ENCODE data around the gene SELPLG.
"Not testable (repeated sequence)": the region's sequence is repeated elsewhere in the genome, so short reads cannot be mapped to it uniquely, and the experiment has no call there.

SELPLG gene

GRCh38 chr12:108664338-108665258, 30.9 kb upstream of the SELPLG start:
- Mint-ChIP-seq H3K4me3 (peak overlapping the region; percentile 28), H3K27ac (peak overlapping the region; percentile 83), H3K9me3 (no peaks in the 10 kb centered on the region), H3K36me3 (no peaks in the 10 kb centered on the region), H3K4me1 (peaks cover 20% of the 10 kb centered on the region)
- ATAC-seq, result peak; percentile 100
- DNase-seq (ENCODE audit: low spot score in 2 of 2), result peak; percentile 71 to 92

DNA sequence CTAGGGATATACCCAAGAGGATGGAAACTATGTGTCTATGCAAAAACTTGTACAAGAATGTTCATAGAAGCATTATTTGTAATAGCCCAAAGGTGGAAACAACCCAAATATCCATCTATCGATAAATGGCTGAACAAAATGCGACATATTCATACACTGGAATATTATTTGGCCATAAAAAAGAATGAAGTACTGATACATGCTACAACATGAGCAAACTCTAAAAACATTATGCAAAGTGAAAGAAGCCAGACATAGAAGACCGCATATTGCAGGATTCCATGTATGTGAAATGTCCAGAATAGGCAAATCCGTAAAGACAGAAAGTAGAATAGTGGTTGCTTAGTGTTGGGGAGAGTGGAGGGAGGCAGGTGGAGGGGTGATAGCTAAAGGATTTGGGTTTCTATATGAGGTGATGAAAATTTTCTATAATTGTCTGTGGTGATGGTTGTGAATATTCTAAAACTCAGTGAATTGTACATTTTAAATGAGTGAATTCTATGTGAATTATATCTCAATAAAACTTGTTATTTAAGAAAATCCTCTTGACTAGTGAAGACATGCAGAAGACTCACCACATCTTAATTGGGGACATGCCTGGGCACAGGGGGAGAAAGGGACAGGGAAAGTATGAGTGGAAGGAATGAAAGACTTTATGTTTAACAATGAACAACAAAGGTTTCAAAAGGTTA, 29.8 kb upstream of the SELPLG start:
- Mint-ChIP-seq H3K27ac (peak overlapping the region; percentile 83), H3K36me3 (no peaks in the 10 kb centered on the region), H3K4me1 (peaks cover 20% of the 10 kb centered on the region), H3K9me3 (no peaks in the 10 kb centered on the region), H3K4me3 (no peak overlapping the region)
- ATAC-seq (no peak), DNase-seq (ENCODE audit: low spot score in 2 of 2) (no peak)

DNA sequence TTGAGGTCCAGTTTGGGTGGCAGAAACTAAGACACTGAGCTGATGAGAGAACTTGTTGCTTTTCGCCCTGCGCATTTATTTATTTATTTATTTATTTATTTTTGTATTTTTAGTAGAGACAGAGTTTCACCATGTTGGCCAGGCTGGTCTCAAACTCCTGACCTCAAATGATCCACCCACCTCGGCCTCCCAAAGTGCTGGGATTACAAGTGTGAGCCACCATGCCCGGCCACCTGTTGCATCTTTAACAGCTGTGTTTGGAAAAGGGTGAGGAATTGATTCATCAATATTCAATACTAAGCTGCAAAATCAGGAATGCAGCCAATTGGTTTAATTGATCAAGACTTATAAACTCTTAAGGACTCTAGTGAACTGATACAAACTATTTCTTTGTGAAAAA, 24.4 kb upstream of the SELPLG start:
- DNase-seq (ENCODE audit: low spot score in 2 of 2); H3K27ac Mint-ChIP-seq; H3K4me3 Mint-ChIP-seq; H3K4me1 Mint-ChIP-seq; H3K9me3 Mint-ChIP-seq; ATAC-seq: not testable (repeated sequence)
- peaks cover 21% of the 10 kb centered on the region for H3K36me3 Mint-ChIP-seq

DNA sequence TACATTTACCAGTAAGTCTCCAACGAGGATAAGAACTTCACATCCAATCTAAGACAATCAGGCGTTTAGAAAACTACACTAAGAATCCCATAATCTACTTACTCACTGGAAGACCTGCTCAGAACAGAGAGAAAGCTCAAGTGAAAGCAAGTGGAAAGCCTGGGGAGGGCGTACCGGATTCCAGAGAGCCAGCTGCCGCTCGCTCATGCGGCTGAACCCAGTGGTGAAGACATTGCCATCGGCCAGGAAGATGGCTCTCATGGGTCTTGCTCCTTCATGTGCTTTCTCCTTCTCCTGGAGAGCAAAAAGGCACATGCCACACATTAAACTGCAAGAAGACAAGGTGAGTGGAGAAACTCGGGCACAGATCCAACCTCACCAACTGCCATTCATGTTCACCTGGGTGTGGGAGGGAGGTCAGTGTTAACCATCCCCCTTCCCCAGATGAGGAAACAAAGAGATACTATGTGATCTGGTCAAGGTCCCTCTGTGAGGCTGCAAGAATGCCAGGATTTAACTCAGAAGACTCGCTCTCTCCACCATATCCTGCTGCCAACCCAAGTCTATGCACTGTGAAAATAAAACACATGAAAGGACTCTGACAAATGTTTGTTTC, 23.5 kb upstream of the SELPLG start:
- DNase-seq (ENCODE audit: low spot score in 2 of 2) (no peak), ATAC-seq (no peak)
- no peak overlapping the region for H3K27ac Mint-ChIP-seq
- no peaks in the 10 kb centered on the region for H3K9me3 Mint-ChIP-seq
- peaks cover 27% of the 10 kb centered on the region for H3K36me3 Mint-ChIP-seq
- H3K4me1 Mint-ChIP-seq, result no peaks in the 10 kb centered on the region
- no peak overlapping the region for H3K4me3 Mint-ChIP-seq

GRCh38 chr12:108656247-108656646, 22.6 kb upstream of the SELPLG start:
- ATAC-seq; H3K9me3 Mint-ChIP-seq; H3K4me3 Mint-ChIP-seq; DNase-seq (ENCODE audit: low spot score in 2 of 2); H3K4me1 Mint-ChIP-seq; H3K27ac Mint-ChIP-seq: not testable (repeated sequence)
- H3K36me3 Mint-ChIP-seq, result peaks cover 37% of the 10 kb centered on the region

GRCh38 chr12:108655812-108656175, 22.1 kb upstream of the SELPLG start:
- H3K4me1 Mint-ChIP-seq; H3K9me3 Mint-ChIP-seq; H3K4me3 Mint-ChIP-seq; H3K27ac Mint-ChIP-seq; DNase-seq (ENCODE audit: low spot score in 2 of 2); ATAC-seq: not testable (repeated sequence)
- peaks cover 41% of the 10 kb centered on the region for H3K36me3 Mint-ChIP-seq

GRCh38 chr12:108654622-108655021, 20.9 kb upstream of the SELPLG start:
- peaks cover 44% of the 10 kb centered on the region for H3K36me3 Mint-ChIP-seq
- H3K27ac Mint-ChIP-seq; H3K9me3 Mint-ChIP-seq; H3K4me1 Mint-ChIP-seq; ATAC-seq; DNase-seq (ENCODE audit: low spot score in 2 of 2); H3K4me3 Mint-ChIP-seq: not testable (repeated sequence)

DNA sequence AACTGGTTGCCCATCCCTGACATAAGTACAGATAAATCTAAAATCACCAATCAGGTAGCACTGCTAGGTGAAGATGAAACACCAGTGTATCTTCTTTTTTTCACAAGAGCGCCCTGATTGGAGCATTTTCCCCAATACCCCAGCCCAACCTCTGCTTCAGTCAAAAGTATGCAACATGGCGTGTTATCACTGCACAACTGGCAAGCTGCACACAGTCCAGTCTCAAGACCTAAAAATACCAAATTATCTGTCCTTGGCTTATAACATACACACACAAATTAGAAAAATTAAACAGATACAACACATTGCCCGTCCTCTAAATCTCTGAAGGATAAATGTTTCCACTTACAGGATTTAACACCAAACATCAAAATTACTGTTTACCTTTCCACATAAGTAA, 20.2 kb upstream of the SELPLG start:
- peaks cover 47% of the 10 kb centered on the region for H3K36me3 Mint-ChIP-seq
- H3K27ac Mint-ChIP-seq, result peak overlapping the region; percentile 68
- peaks cover 8% of the 10 kb centered on the region for H3K4me1 Mint-ChIP-seq
- no peak overlapping the region for H3K4me3 Mint-ChIP-seq
- ATAC-seq (no peak), DNase-seq (ENCODE audit: low spot score in 2 of 2) (no peak)
- H3K9me3 Mint-ChIP-seq, result no peaks in the 10 kb centered on the region

DNA sequence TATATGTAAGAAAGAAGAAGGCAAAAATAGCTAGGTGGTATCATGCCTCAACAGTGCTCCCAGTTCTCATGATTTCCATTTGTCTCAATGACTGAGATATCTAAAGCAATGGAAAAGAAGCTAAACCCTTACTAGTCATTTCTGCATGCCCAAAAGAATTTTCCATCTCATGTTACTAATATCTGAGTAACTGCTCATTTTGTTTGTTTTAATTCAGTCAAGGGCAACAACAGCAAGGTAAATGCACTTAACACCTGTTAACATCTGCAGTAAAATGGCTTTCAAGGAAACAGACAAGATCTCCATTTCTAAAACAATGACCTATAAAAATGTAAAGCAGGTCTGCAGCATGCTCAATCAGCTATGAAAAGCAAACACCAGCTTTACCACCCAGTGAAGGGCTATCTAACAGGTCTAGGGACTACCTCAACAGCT, 19.4 kb upstream of the SELPLG start:
- ATAC-seq, result no peak
- DNase-seq (ENCODE audit: low spot score in 2 of 2), result no peak
- Mint-ChIP-seq H3K4me3 (no peak overlapping the region), H3K4me1 (peaks cover 16% of the 10 kb centered on the region), H3K36me3 (peaks cover 55% of the 10 kb centered on the region), H3K9me3 (no peaks in the 10 kb centered on the region), H3K27ac (peak overlapping the region; percentile 68)

GRCh38 chr12:108650083-108650482, 16.4 kb upstream of the SELPLG start:
- Mint-ChIP-seq H3K9me3 (no peaks in the 10 kb centered on the region), H3K36me3 (peaks cover 62% of the 10 kb centered on the region), H3K4me1 (peaks cover 30% of the 10 kb centered on the region), H3K27ac (no peak overlapping the region), H3K4me3 (no peak overlapping the region)
- ATAC-seq (no peak), DNase-seq (ENCODE audit: low spot score in 2 of 2) (no peak)

GRCh38 chr12:108649669-108650068, 16.0 kb upstream of the SELPLG start:
- DNase-seq (ENCODE audit: low spot score in 2 of 2), result no peak
- Mint-ChIP-seq H3K9me3 (no peaks in the 10 kb centered on the region), H3K4me3 (no peak overlapping the region), H3K36me3 (peaks cover 66% of the 10 kb centered on the region), H3K27ac (no peak overlapping the region), H3K4me1 (peaks cover 30% of the 10 kb centered on the region)
- ATAC-seq, result no peak

GRCh38 chr12:108649126-108649525, 15.4 kb upstream of the SELPLG start:
- Mint-ChIP-seq H3K4me3 (no peak overlapping the region), H3K9me3 (no peaks in the 10 kb centered on the region), H3K27ac (no peak overlapping the region), H3K36me3 (peaks cover 68% of the 10 kb centered on the region), H3K4me1 (peaks cover 30% of the 10 kb centered on the region)
- peak; percentile 84 for ATAC-seq
- no peak for DNase-seq (ENCODE audit: low spot score in 2 of 2)

DNA sequence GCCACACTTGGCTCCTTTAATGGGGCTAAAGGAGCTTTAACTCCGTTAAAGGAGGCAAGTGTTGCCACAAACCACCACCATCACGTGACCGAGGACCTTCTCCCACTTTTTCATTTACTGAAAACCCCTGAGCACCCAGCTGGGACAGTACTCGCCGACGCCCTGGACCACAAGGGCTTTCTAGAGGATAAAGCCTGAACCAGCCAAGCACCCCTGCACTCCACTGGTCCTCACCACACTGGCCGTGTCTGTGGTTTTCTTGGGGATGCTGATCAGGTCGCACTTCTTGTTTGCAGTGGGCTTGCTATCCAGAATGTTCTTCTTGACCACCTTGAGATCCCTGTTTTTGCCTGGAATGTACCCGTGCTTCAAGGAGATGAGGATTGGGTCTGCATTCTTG, 14.7 kb upstream of the SELPLG start:
- peaks cover 64% of the 10 kb centered on the region for H3K36me3 Mint-ChIP-seq
- DNase-seq (ENCODE audit: low spot score in 2 of 2), result no peak
- no peak for ATAC-seq
- no peaks in the 10 kb centered on the region for H3K9me3 Mint-ChIP-seq
- peaks cover 30% of the 10 kb centered on the region for H3K4me1 Mint-ChIP-seq
- peak overlapping the region; percentile 51 for H3K27ac Mint-ChIP-seq
- no peak overlapping the region for H3K4me3 Mint-ChIP-seq

DNA sequence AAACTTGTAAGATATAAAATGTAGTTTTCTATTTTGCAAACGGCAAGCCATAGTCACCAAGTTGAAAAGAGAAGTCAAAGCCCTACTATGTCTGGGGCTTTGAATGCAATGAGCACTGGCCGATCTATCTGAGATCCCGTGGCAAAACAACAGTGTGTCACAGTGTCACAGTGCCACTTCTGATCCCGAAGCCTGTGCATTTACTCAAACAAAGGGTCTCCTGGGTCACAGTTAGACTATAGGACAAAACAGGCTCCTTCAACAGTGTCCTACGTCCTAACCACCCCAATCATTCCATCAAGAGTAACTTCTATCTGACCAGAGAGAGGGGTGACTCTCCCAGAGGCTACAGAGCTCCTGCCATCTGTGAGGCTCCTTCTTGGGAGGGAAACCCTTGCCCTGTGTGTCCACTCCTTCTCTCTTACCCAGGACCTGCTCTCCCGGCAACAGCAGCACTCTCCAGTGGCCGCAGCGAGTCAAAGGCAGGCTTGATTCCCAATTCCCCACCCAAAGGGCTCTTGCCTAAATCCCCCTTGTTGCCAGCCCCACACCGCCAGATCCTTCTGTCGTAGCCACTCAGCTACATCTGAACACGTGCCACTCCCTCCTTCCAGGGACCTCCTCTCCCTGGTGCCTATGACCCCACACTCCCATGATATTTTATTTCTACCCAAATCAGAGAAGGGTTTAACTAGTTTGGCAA, 14.0 kb upstream of the SELPLG start:
- no peak for DNase-seq (ENCODE audit: low spot score in 2 of 2)
- no peak for ATAC-seq
- Mint-ChIP-seq H3K36me3 (peaks cover 63% of the 10 kb centered on the region), H3K27ac (peak overlapping the region; percentile 51), H3K4me1 (peaks cover 30% of the 10 kb centered on the region), H3K4me3 (no peak overlapping the region), H3K9me3 (no peaks in the 10 kb centered on the region)

All from stimulated activated effector memory CD8-positive, alpha-beta T cell treated with anti-CD3 and anti-CD28 coated beads, Interleukin-12 subunit alpha, Interleukin-12 subunit beta, amount 100 ng/mL, for 72 hours (primary cell).